GM19193 (cell line): ENCODE results near the gene TRIM29.

Experiments used
- POLR2A ChIP-seq: IDR thresholded peaks from 4 replicates; pipeline ENCODE4 v1.6.1; 2011; ENCODE audit not compliant: insufficient read depth, insufficient read length; ENCODE audit errors: extremely low read depth

The TRIM29 gene

GRCh38 chr11:120068114-120068573 lies 69.8 kb downstream of the TRIM29 start:
- no peak for TF ChIP-seq POLR2A

- no peak for TF ChIP-seq POLR2A
Measured at GRCh38 chr11:120067438-120068113, 70.3 kb downstream of the TRIM29 start.

GRCh38 chr11:120066738-120067437 lies 71.0 kb downstream of the TRIM29 start:
- no peak for TF ChIP-seq POLR2A

- TF ChIP-seq POLR2A, result no peak
Measured at GRCh38 chr11:120065876-120066275, 72.0 kb downstream of the TRIM29 start.

GRCh38 chr11:120065176-120065575 lies 72.7 kb downstream of the TRIM29 start:
- TF ChIP-seq POLR2A, result no peak

GRCh38 chr11:120064341-120064740 lies 73.6 kb downstream of the TRIM29 start:
- no peak for TF ChIP-seq POLR2A

GRCh38 chr11:120063686-120064340 lies 74.1 kb downstream of the TRIM29 start:
- no peak for TF ChIP-seq POLR2A

GRCh38 chr11:120062561-120062930 lies 75.4 kb downstream of the TRIM29 start:
- TF ChIP-seq POLR2A, result no peak

GRCh38 chr11:120061761-120062560 lies 76.0 kb downstream of the TRIM29 start:
- no peak for TF ChIP-seq POLR2A
